Activated T-cell treated with anti-CD3 and anti-CD28 coated beads for 48 hours (primary cell): ENCODE measurements around the gene BYSL.
A peak's percentile ranks its signal among the peaks of the same experiment; 100 is the strongest.

Experiments used
- DNase-seq: peaks from one replicate; pipeline ENCODE4 v3.0.0-alpha.2; 2020; ENCODE audit warnings: low read depth

The BYSL gene

GRCh38 chr6:41920921-41921711 lies at the start of gene BYSL, which contains the start of gene MED20:
Gene BYSL (plus strand): TSS chr6:41921499. CDS start chr6:41921563, 64 bp downstream.
Gene MED20 (minus strand): TSS chr6:41921139. CDS start chr6:41921018, 121 bp downstream.
- peak; percentile 92 for DNase-seq

- DNase-seq, result no peak
Observed at GRCh38 chr6:41871691-41872090, 49.6 kb upstream of the BYSL start.

GRCh38 chr6:41872147-41872546 lies 49.2 kb upstream of the BYSL start:
- no peak for DNase-seq

GRCh38 chr6:41874741-41875140 lies 46.6 kb upstream of the BYSL start:
- DNase-seq, result no peak

GRCh38 chr6:41877051-41877680 lies 44.1 kb upstream of the BYSL start:
- no peak for DNase-seq

- DNase-seq, result no peak
Observed at GRCh38 chr6:41878246-41878645, 43.1 kb upstream of the BYSL start.

- no peak for DNase-seq
Observed at GRCh38 chr6:41878961-41879405, 42.3 kb upstream of the BYSL start.

GRCh38 chr6:41881506-41881905 lies 39.8 kb upstream of the BYSL start:
- DNase-seq, result no peak

- no peak for DNase-seq
Observed at GRCh38 chr6:41884957-41885356, 36.3 kb upstream of the BYSL start.

GRCh38 chr6:41885930-41886329 lies 35.4 kb upstream of the BYSL start:
- no peak for DNase-seq

GRCh38 chr6:41887331-41887751 lies 34.0 kb upstream of the BYSL start:
- no peak for DNase-seq

- no peak for DNase-seq
Observed at GRCh38 chr6:41892921-41893564, 28.3 kb upstream of the BYSL start.

- no peak for DNase-seq
Observed at GRCh38 chr6:41894366-41895299, 26.7 kb upstream of the BYSL start.

GRCh38 chr6:41895300-41896233 lies 25.7 kb upstream of the BYSL start, which contains the start of gene USP49:
Gene USP49 (minus strand): TSS chr6:41895375. CDS start chr6:41806983, 88,392 bp downstream.
- peak; percentile 93 for DNase-seq

GRCh38 chr6:41896281-41896680 lies 25.0 kb upstream of the BYSL start:
- DNase-seq, result no peak

- no peak for DNase-seq
Observed at GRCh38 chr6:41900861-41901260, 20.4 kb upstream of the BYSL start.

- DNase-seq, result peak; percentile 35
Observed at GRCh38 chr6:41901882-41902519, 19.3 kb upstream of the BYSL start.

GRCh38 chr6:41909727-41910126 lies 11.6 kb upstream of the BYSL start:
- DNase-seq, result no peak

GRCh38 chr6:41914343-41914742 lies 7.0 kb upstream of the BYSL start:
- DNase-seq, result no peak
